OCI-LY7 (cell line): ENCODE measurements around the gene CSF1R. TPM values are rescaled to one million over a fixed set of nuclear protein-coding genes. Genes with fewer than 3 reads are reported as not detected.

Experiments used
- BruUV-seq: library from RNA; stranded (reverse); fragments of 400-500 nt; replicated peaks from 2 replicates; lab custom pipeline; 2021; lab: Mats Ljungman, UMichigan
- CTCF ChIA-PET: fragments of 300-600 bp; sonication (Branson Sonifier 250); formaldehyde crosslinking; loops from one replicate; lab custom pipeline; 2022; ENCODE audit warnings: antibody characterized with exemption; ENCODE audit not compliant: unreplicated experiment; lab: Charles Lee
- POLR2A ChIA-PET: fragments of 300-600 bp; sonication (Branson Sonifier 250); formaldehyde crosslinking; loops from one replicate; lab custom pipeline; 2022; ENCODE audit warnings: antibody characterized with exemption; lab: Charles Lee
- DNase-seq: peaks from one replicate; pipeline ENCODE4 v3.0.0-alpha.2; 2015; ENCODE audit warnings: low spot score
- H2AFZ ChIP-seq: fragments of 200-600 bp; sonication (generic), shearing (Covaris generic); 2 replicates; pipeline ENCODE4 v1.6.1; 2014; ENCODE audit warnings: mild to moderate bottlenecking, antibody characterized with exemption, low read length, moderate library complexity
- H3K27ac ChIP-seq: fragments of 200-600 bp; sonication (generic); 2 replicates; pipeline ENCODE4 v1.5.1; 2014; ENCODE audit warnings: mixed run types, low read depth, mild to moderate bottlenecking, moderate library complexity, low read length, inconsistent platforms; ENCODE audit not compliant: poor library complexity, severe bottlenecking
- H3K36me3 ChIP-seq: fragments of 200-600 bp; sonication (generic); 2 replicates; pipeline ENCODE4 v1.6.1; 2014; ENCODE audit warnings: mild to moderate bottlenecking, antibody characterized with exemption, low read length, moderate library complexity, mixed read lengths; ENCODE audit not compliant: insufficient read depth
- H3K4me1 ChIP-seq: fragments of 200-600 bp; sonication (generic); 2 replicates; pipeline ENCODE4 v1.5.1; 2014; ENCODE audit warnings: mild to moderate bottlenecking, low read length; ENCODE audit not compliant: insufficient read depth, poor library complexity, severe bottlenecking
- H3K4me2 ChIP-seq: fragments of 200-600 bp; sonication (generic); 2 replicates; pipeline ENCODE4 v1.6.1; 2014; ENCODE audit warnings: mild to moderate bottlenecking, low read length
- H3K4me3 ChIP-seq: fragments of 200-600 bp; sonication (generic); 2 replicates; pipeline ENCODE4 v1.5.1; 2014; ENCODE audit warnings: mild to moderate bottlenecking, low read depth, low read length; ENCODE audit not compliant: poor library complexity, severe bottlenecking
- H3K79me2 ChIP-seq: fragments of 200-600 bp; sonication (generic); 2 replicates; pipeline ENCODE4 v1.6.1; 2016; ENCODE audit warnings: low read depth, mild to moderate bottlenecking, low read length, moderate library complexity, mixed read lengths; ENCODE audit not compliant: insufficient read depth
- H3K9me2 ChIP-seq: fragments of 200-600 bp; sonication (generic); 2 replicates; pipeline ENCODE4 v1.6.1; 2016; ENCODE audit warnings: mild to moderate bottlenecking, low read length, mixed read lengths; ENCODE audit not compliant: insufficient read depth
- H3K9me3 ChIP-seq: fragments of 200-600 bp; sonication (generic); 2 replicates; pipeline ENCODE4 v1.6.1; 2014; ENCODE audit warnings: mild to moderate bottlenecking, mixed run types, low read length, mixed read lengths
- H4K20me1 ChIP-seq: fragments of 200-600 bp; sonication (generic); 2 replicates; pipeline ENCODE4 v1.6.1; 2014; ENCODE audit warnings: mild to moderate bottlenecking, antibody characterized with exemption, low read length, moderate library complexity, mixed read lengths; ENCODE audit not compliant: insufficient read depth
- CTCF ChIP-seq: fragments of 200-600 bp; sonication (generic); conservative IDR thresholded peaks from 2 replicates; pipeline ENCODE4 v1.5.1; 2014; ENCODE audit warnings: mild to moderate bottlenecking, antibody characterized with exemption, low read length, moderate library complexity, mixed read lengths
- EZH2phosphoT487 ChIP-seq: fragments of 200-600 bp; sonication (generic); IDR thresholded peaks from 2 replicates; pipeline ENCODE4 v1.6.1; 2018; ENCODE audit warnings: low read depth, borderline replicate concordance, mild to moderate bottlenecking, mixed run types, antibody characterized with exemption, low read length, moderate library complexity, mixed read lengths
- intact Hi-C: fragments of 100-400 bp; cut with micrococcal nuclease; formaldehyde crosslinking; loops from one replicate; pipeline ENCODE4 v1.10.0; 2022; ENCODE audit not compliant: unreplicated experiment
- total RNA-seq, 2 experiments: library from RNA; depleted of rRNA in 1 of 2; stranded (reverse); fragments of >200 nt in 1 of 2; shearing (Covaris generic) in 1 of 2; gene quantifications; 2 replicates each; pipeline ENCODE4 v1.2.3, GENCODE V29; 2014 to 2022

CSF1R gene
- total RNA-seq, 2 experiments from 2014 or later, result not detected

GRCh38 chr5:150129813-150130492 is 43.6 kb upstream of the CSF1R start:
- no peaks in the 10 kb centered on the region for H3K9me3 ChIP-seq
- H3K9me2 ChIP-seq, result no peaks in the 10 kb centered on the region
- intact Hi-C loops, result loop anchor here (1.0 to 2.0 kb wide), 2 partner anchors 88 to 221 kb away; no protein-coding TSS in a partner anchor
- H3K27ac ChIP-seq, result no peak overlapping the region
- CTCF ChIA-PET, result no interaction called here
- peak; percentile 53 for DNase-seq
- H3K4me3 ChIP-seq, result no peak overlapping the region
- no peaks in the 10 kb centered on the region; the same call in 1 of the 2 replicates for H4K20me1 ChIP-seq
- TF ChIP-seq EZH2phosphoT487, result no peak
- TF ChIP-seq CTCF, result peak; percentile 89
- no peaks in the 10 kb centered on the region for H3K36me3 ChIP-seq
- no peaks in the 10 kb centered on the region for H3K79me2 ChIP-seq
- no peak overlapping the region for H3K4me2 ChIP-seq
- no TSS peak for BruUV-seq
- no peak overlapping the region for H2AFZ ChIP-seq
- POLR2A ChIA-PET, result no interaction called here
- no peaks in the 10 kb centered on the region for H3K4me1 ChIP-seq

DNA sequence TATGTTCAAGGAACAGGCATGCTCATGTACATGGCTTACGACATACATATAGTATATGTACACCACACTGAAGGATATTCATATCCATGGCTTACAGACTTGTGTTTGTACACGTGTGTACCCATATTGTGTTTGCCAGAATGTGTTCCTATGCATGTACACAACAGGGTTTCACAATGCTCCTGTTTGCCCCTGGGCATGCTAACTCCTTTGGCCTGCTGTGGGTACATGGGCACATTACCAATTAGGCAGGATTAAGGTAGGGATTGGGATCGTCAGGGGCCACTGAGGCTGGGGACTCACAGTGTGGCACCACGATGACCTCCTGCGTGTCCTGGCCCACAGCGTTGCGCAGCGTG is 43.1 kb upstream of the CSF1R start:
- no peak overlapping the region for H3K4me2 ChIP-seq
- DNase-seq, result no peak
- no peak overlapping the region for H2AFZ ChIP-seq

More for the DNA sequence above, 43.1 kb upstream of the CSF1R start:
- Histone ChIP-seq H3K9me2 (no peaks in the 10 kb centered on the region), H3K36me3 (no peaks in the 10 kb centered on the region), H3K4me3 (no peak overlapping the region), H3K27ac (no peak overlapping the region), H3K79me2 (no peaks in the 10 kb centered on the region), H3K4me1 (no peaks in the 10 kb centered on the region), H3K9me3 (no peaks in the 10 kb centered on the region), H4K20me1 (no peaks in the 10 kb centered on the region; the same call in 1 of the 2 replicates)
- TF ChIP-seq CTCF, result no peak
- TF ChIP-seq EZH2phosphoT487, result no peak
- intact Hi-C loops, result no loop called here
- BruUV-seq, result no TSS peak
- ChIA-PET CTCF (no interaction called here), POLR2A (no interaction called here)
